GM19395 (cell line): Measurements from ENCODE around the gene SCN11A.
"Not testable (repeated sequence)": the region's sequence is repeated elsewhere in the genome, so short reads cannot be mapped to it uniquely, and the experiment has no call there.

ENCODE experiments used
- ATAC-seq: cut with Tn5 transposase; IDR thresholded peaks from one replicate; pipeline ENCODE4 v1.9.1; 2021; ENCODE audit warnings: mild to moderate bottlenecking, moderate library complexity; ENCODE audit not compliant: unreplicated experiment

SCN11A gene

DNA sequence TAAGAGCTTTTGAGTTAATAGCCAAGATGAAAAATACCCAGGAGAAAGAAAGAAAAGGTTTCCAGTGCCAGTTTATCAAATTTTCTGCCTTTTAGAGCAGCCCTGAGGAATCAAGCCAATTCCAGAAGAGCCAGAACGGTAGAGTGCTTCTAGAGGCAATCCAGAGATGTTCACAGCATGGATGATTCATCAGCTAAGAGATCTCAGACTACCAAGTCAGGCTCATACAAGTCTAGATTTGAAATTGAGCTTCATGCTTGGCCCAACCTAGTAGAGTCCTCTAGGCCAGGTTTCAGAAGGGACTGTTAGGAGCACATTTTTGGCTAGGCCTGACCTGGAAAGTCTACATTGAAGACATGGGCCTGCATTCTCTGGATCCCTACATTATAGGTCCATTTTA lies 15.5 kb upstream of the SCN11A start:
- no peak for ATAC-seq

DNA sequence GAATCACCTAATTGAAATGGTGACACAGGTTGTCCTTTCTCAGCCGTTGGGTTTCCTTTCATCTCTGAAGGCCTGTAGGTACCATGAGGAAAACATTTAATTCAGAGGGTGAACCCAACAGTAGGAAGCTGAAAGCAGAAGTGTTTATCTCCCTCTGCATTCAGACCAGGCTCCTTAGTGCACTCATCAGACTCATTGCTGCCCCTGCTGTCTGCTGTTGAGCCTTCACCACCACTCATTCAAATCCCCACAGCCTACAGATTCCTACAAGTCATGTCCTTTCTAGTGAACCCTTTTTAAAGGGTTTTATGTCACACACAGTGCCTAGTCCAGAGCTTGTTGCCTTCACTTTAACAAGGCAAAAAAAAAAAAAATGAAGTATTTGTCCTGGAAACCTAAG lies 13.5 kb upstream of the SCN11A start:
- peak; percentile 92 for ATAC-seq

DNA sequence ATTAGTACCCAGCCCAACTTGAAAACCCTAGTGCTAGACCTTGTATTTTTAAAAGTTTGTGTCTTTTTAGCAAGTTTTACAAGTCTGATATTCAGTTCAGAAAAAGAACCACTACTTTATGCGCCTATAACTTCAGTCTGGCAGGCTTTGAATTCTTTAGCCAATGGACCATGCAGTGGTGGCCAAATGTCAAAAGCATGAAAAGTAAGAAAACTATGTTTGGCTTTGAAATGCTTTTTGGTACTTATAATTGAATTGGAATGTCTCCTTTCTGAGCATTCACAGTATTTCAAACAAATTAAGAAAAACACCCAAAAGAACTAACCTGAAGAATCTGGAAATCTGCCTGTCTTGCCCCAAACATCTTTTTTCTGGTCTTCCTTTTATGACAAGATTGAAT lies 12.9 kb upstream of the SCN11A start:
- ATAC-seq = no peak

DNA sequence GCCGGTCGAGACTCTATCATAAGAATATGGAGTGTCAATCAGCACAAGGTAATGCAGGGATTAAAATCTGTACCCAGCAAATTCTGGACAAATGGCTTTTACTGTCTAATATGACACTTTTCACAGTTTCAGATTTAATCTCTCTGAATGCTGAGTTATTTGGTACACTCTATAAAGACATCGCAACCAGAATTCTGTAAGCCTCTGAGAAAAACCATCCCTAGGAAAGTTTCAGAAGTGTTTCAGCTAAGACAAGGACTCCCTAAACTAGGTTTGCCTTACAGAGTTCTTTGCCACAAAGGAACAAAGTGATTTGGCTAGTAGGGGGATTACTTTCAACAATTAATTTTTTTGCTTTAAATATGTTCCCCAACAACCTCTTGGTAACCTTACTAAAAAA lies 11.4 kb upstream of the SCN11A start:
- ATAC-seq = no peak

DNA sequence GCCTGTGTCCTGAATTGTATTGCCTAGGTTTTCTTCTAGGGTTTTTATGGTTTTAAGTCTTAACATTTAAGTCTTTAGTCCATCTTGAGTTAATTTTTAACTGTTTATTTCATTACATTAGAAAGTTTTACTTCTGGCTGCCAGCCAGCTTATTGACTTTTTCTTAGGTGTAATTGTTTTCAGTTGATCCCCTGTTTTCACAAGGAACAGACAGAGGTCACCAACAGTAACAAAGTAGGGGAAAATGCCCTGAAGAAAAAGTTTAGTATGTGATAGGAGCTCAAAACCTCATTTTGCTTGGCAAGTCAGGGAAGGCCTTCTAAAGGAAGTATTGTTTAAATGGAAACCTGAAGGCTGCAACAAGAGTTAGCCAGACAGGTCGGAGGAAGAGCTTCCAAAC lies 10.4 kb upstream of the SCN11A start:
- ATAC-seq = no peak

DNA sequence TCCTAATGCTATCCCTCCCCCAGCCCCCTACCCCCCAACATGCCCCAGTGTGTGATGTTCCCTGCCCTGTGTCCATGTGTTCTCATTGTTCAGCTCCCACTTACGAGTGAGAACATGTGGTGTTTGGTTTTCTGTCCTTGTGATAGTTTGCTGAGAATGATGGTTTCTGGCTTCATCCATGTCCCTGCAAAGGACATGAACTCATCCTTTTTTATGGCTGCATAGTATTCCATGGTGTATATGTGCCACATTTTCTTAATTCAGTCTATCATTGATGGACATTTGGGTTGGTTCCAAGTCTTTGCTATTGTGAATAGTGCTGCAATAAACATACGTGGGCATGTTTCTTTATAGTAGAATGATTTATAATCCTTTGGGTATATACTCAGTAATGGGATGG lies 9.5 kb upstream of the SCN11A start:
- not testable (repeated sequence) for ATAC-seq

DNA sequence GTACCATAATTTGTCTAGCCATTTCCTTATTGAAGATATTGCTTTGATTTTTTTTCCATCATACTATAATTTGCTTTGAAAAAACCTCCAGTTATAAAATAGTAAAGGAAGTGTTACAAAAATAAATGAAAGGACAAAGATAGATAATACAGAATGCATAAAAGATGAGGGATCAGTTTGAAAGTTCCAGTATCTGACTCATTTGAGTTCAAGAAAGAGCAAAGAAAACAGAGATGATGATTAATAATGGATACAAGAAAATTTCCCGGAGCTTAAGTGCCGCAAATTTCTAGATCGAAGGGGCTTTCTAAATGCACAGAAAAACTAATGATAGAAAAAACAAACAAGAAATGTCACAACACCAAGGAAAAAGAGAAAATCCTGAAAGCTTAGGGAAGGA lies 4.4 kb upstream of the SCN11A start:
- no peak for ATAC-seq

DNA sequence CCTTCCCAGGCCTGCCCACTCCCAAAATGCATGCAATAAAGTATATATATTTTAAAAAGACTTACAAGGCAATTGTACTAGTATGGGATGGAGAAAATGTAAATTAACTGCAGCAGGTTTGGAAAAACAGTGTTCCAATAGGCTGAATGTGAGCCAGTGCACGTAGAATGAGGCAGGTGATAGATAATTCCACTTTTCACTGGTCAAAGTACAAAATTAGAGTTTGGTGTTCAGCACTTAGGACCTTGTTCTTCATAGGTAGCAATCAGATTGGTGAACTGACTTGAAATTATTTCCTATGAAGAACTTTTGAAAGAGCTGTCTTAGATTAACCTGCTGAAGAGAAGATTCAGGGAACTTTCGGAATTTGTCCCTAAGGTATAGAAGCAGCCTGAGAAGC lies 2.0 kb upstream of the SCN11A start:
- ATAC-seq = no peak

DNA sequence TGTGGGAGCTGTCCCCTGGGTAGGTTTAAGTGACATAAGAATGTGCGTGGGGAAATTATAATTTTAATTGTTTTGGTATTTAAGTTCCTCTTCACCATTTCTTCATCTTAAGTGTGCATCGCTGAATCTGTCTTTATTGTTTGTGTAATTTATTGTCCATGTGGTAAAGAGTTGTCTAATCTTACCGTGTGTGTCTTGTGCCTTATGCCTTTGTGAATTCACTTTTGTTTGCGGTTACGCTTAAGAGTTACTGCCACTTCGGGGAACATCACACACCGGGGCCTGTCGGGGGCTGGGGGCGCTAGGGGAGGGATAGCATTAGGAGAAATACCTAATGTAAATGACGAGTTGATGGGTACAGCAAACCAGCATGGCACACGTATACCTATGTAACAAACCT lies 839 bp upstream of the SCN11A start:
- no peak for ATAC-seq

DNA sequence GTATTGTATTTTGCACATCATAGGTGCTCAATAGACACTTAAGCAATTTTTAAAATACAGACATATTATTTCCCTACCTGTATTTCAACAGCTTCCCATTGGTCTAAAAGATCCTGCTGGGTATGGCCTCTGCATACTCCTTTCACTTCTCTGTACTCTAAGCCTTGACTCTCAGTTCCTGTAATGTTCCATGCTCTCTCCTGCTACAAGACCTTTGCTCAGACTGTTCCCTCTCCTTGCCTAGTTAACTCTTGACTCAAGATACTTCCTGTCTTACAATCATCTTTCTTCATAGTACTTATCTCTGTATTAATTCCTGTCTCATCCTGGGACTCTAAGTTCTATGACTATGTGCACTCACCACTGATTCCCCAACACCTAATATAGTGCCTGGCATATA lies 1.7 kb downstream of the SCN11A start:
- ATAC-seq = peak; percentile 38

DNA sequence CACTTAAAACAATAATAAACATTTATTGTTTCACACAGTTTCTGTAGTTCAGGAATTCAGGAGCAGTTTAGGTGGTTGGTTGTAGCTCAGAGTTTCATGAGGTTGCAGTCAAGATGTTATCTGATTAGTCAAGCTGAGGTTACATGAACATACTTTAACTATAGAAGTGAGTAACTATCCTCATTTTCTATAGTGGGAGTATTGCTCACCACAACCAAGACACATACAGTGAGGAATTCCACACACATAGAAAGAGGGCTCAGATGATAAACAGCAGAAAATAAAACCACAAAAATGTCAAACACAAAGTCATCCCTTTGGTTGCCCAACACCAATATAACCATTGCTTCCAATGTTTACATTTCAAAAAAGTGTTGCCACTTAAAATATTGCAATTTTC lies 13.6 kb downstream of the SCN11A start:
- no peak for ATAC-seq

DNA sequence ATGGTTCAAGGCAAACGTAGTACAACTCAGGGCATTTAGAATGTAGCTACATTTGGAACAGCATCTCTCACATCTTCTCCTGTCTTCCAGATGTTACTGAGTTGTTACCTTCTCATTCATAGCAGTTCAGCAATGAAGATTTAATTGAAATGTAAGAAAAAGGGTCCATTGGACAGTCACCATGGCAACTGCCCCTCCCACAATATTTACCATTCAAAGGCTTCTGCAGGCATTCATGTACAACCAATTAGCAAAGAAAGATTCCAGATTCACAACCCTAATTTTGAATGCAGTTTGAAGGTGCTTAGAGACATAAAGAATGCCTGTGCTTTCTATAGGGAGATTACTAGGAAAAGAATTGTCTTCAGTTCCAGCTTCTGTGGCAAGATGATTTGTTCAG lies 22.2 kb downstream of the SCN11A start:
- ATAC-seq = no peak

DNA sequence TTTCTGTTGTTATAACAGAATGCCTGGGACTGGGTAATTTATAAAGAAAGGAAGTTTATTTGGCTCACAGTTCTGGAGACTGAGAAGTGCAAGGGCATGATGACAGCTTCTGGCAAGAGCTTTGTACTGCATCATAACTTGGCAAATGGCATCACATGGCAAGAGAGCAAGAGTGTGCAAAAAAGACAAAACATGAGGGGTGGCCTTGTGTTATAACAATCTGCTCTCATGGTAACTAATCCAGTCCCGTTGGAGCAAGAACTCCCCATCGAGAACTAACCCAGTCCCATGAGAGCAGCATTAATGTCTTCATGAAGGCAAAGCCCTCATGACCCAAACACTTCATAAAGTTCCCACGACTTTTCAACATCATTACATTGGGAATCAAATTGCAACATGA lies 23.2 kb downstream of the SCN11A start:
- no peak for ATAC-seq

DNA sequence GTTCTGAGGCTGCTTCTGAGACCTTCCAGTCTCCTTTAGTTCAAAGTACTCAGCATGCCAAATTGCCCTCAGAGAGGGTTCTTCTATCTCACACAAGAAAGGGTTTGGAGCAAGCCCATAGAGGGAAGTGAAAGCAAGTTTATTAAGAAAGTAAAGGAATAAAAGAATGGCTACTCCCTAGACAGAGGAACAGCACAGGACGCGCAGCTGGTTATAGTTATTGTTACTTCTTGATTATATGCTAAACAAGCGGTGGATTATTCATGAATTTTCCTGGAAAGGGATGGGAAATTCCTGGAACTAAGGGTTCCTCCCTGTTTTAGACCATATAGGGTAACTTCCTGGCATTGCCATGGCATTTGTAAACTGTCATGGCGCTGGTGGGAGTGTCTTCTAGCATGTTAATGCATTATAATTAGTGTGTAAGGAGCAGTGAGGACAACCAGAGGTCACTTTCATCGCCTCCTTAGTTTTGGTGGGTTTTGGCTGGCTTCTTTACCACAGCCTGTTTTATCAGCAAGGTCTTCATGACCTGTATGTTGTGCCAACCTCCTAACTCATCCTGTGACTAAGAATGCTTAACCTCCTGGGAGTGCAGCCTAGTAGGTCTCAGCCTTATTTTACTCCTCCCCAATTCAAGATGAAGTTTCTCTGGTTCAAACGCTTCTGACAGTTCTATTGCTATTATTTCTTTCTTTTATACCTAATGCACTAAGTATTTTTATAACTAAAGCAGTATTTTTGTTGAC lies 26.3 kb downstream of the SCN11A start:
- no peak for ATAC-seq

DNA sequence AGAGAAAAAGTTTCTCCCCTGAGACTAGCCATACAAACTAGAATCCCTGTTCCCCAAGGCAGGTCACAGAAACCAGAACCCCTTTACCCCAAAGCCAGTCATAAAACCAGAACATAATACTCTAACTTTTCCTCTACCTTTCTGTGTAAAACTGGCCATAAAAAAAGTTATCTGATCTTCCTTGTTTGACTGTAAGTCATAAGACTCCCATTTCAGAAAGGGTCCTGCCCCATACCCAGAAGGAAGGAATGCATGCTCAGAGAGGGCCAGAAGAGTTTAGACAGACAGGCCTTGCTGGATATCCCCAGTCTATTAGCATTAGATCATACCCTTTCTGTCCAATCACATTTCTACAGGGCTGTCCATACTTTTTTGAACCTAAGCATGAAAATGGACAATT lies 27.2 kb downstream of the SCN11A start:
- no peak for ATAC-seq

DNA sequence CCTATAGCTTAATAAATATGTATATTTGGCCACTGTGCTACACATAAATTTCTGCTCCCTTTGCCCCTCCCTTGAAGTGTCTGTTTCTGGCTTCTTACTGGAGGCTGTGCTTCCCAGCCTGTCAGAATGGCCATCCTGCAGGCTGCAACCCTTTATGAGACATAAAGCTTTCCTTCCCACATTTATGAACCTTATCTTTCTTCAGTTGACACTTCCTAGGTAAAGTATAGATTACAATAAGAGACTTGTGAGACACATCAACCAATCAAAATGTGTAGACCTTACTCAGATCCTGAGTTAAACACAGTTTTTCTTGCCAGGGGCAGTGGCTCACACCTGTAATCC lies 29.5 kb downstream of the SCN11A start:
- ATAC-seq = no peak

DNA sequence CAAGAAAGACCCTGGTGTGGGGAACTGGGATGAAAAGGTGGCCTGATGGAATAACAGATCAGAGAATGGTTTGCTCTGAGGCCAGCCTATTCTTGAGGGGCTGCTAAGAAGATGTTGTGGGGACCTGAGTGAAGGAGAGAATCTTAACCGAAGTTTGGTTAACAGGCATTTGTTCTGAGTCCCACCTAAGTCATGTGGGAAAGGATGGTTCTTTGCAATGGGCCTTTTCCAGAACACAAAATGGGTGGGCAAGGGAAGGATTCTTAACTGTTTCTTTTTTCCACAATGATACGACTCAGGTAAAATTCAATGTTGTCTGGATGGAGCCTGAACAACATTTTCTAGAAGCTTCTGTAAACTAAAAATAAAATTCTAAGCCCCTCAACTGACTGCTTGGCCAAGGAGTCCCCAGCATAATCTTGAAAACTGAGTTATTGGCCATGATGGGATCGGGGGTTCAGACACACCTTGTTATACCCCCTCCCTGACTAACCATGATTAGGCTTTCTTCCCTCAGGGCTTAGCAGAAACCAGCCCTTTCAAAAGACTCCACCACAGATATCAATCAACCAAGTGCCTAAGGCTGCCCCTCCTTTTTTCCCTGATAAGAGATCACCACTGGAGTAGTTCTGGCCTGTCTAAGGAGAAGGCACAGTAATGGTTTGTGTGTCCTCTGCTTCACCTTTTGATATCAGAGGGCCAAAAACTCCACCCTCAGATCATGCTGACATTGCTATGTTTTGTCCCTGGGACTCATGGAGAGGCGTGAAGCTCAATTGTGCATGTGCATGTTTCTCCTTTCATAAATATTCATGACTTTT lies 30.1 kb downstream of the SCN11A start:
- ATAC-seq = no peak

DNA sequence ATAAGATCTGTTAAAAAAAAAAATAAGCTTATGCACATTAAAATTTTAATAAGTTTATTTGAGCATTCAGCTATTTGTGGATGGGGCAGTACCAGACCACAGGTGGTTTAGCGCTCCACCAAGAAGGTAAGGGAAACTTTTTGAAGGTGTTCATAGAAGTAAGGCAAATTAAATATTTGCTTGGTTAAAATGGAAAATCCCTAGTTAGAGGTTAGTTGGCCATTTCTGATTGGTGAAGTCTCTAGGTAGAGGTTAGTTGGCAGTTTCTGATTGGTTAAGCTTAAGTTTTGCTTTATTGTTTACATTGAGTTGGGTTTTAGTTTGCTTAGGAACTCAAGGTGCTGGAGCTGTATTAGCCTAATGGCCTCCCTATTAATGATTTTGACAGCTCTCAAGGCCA lies 30.7 kb downstream of the SCN11A start:
- no peak for ATAC-seq

DNA sequence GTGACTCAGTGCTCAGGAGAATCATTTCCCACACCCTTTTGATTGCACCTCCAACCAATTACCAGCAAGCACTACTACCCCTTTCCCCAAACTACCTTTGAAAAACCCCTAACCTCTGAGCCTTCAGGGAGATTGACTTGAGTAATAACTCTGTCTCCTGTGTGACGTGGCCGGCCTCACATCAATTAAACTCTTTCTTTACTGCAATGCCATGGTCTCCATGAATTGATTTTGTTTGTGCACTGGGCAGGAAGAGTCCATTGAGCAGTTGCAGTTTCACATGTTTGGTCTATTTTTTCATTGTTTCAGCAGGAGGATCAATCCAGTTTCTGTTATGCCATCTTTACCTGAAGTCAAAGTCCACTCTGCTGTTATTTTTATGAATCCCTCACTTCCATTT lies 32.4 kb downstream of the SCN11A start:
- ATAC-seq = no peak

DNA sequence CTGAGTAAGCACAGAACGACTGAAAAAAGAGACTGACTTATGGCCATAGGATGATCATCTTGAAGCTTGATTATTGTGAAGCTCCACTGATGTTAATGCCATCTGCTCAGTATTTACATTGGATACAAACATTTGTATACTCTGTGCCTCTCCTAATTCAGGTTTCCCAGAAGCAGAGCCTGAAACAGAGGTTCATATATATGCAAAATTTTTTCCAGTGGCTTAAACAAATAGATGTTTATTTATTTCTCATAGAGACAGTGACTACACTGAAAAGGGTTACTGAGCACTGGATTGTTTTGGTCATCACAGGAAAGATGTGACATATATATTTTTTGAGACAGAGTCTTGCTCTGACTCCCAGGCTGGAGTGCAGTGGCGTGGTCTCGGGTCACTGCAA lies 36.3 kb downstream of the SCN11A start:
- no peak for ATAC-seq

DNA sequence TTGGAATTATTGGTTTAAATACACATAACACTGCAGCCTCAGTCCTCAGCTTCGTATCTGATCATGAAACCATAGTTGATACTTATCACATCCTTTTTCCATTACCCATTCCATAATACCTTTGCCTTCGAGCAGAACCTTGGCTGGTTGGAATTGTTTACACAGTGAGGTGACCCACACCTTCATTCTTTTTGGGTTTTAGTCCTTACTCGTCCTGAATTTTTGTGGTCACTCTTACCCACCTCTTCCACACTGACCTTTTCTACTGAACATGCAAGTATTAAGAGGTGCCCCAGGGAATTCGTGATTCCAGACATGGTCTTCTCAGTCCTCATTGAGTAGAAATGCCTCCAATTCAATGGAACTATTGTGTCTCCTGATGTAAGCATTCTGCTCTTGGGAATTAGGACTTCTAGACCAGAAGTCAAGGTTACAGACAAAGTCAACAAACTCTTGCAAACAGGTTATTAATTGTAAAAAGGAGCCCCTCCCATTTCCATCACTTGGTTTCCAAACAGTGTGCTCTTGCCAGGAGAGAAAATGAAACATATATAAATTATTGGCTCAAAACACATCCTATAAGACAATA lies 37.7 kb downstream of the SCN11A start:
- ATAC-seq = no peak

DNA sequence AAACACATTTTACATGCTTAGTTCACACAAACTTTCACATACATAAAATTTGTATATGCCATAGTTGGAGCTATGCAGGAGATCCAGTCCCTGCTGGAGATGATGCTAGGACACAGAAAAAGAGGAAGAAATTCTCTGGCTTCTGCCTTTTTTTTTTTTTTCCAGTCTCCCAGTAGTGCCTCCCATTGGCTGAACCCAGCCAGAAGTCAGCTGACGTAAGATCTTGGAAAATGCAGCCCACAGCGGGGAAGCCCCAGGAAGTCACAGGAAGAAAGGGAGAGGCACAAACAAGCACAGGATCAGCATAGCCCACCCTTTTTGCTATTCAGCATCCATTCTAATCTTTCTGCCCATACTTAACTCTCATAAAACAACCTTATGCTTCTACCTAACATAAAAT lies 38.5 kb downstream of the SCN11A start:
- no peak for ATAC-seq
